HG03139 (cell line): Measurements from ENCODE around the gene E4F1.
A peak's percentile ranks its signal among the peaks of the same experiment; 100 is the strongest.

Source experiments
- ATAC-seq: cut with Tn5 transposase; IDR thresholded peaks from one replicate; pipeline ENCODE4 v1.9.1; 2021; ENCODE audit not compliant: unreplicated experiment

Gene E4F1, protein sequence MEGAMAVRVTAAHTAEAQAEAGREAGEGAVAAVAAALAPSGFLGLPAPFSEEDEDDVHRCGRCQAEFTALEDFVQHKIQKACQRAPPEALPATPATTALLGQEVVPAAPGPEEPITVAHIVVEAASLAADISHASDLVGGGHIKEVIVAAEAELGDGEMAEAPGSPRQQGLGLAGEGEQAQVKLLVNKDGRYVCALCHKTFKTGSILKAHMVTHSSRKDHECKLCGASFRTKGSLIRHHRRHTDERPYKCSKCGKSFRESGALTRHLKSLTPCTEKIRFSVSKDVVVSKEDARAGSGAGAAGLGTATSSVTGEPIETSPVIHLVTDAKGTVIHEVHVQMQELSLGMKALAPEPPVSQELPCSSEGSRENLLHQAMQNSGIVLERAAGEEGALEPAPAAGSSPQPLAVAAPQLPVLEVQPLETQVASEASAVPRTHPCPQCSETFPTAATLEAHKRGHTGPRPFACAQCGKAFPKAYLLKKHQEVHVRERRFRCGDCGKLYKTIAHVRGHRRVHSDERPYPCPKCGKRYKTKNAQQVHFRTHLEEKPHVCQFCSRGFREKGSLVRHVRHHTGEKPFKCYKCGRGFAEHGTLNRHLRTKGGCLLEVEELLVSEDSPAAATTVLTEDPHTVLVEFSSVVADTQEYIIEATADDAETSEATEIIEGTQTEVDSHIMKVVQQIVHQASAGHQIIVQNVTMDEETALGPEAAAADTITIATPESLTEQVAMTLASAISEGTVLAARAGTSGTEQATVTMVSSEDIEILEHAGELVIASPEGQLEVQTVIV

DNA sequence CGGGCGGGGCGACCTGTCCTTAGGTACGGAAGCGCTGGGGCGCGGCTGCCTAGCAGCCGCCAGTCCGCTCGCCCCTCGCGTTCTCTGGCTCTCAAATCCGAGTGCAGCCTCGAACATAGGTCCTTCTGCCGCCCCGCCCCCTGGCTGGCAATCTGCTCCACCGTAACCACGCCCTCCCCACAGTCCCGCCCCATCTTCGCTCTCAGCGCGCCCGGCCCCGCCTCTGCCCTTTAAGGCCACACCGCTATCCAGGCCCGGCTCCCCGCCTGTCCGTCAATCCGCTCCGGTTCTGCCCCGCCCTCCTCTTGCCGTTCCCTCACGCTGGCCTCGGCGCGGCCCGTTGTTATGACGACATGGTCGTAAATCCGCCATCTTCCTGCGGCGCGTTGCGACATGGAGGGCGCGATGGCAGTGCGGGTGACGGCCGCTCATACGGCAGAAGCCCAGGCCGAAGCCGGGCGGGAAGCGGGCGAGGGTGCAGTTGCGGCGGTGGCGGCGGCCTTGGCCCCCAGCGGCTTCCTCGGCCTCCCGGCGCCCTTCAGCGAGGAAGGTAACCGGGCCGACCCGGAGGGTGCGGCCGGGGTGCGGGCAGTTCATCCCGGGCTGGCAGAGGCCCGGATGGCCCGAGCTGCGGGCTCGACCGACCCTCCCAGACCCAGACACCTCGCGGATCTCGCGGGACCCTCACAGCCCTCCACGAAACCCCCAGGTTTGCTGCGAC lies at the start of gene E4F1:
Gene E4F1, plus strand, starts transcription at position 371 of the 721 bp plus-strand sequence. Its CDS starts 23 bp downstream, at position 394.
- ATAC-seq: peak; percentile 91

DNA sequence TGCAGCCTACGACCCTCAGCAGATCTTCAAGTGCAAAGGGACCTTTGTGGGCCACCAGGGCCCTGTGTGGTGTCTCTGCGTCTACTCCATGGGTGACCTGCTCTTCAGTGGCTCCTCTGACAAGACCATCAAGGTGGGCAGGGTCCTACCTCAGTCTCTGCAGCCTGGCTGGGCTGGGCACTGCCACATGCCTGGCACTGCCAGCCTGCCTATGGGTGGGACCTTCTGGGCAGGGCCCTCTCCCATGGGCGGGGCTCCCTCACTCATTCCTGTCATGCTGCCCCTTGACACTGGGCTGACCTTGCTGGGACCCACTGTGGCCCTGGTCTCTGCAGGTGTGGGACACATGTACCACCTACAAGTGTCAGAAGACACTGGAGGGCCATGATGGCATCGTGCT lies 49.5 kb upstream of the E4F1 start:
- ATAC-seq: no peak

DNA sequence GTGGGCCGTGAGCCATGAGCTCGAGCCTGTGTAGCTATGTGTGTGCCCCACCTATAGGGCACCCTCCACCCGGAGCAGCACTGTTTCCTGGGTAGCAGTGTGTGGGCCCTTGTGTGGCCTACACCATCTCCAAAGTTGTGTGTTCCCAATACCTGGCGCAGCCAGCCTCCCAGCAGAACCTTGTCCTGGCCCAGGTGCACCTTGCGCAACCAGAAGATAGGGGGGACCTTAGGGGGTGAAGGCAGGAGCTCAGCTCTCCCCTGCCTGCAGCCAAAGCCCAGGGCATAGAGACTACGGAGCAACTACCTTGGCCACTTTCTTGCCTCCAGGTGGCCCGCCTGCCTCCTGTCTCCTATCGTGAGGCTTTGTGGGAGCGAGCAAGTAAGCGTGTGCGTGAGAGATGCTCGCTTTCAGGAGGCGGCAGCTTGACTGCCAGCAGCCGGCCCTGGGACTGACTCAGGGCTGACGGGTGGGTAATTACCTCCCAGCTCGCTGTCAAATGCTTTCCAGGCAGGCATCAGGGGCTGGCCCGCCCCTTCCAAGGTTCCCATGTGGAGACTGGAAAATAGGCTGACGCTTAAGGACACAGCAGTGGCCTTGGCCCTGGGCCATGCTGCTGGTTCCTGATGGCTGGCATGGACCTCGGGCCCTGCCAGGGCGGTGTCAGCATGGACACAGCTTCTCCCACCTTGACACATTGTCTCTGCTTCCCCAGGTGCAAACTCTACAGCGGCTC lies 48.8 kb upstream of the E4F1 start:
- no peak for ATAC-seq

DNA sequence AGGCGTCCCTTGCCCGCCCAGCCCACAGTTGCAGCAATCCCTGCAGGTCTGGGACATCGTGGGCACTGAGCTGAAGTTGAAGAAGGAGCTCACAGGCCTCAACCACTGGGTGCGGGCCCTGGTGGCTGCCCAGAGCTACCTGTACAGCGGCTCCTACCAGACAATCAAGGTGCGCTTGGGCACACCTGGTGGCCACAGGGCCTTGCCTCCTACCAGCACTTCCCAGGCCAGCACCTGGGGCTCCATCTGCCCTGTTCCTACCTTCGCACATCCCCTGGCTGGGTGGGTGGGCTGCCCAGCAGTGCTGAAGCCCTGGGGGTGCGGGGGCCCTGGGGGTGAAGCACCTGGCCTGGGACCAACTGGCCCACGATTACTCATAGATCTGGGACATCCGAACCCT lies 47.9 kb upstream of the E4F1 start:
- no peak for ATAC-seq

DNA sequence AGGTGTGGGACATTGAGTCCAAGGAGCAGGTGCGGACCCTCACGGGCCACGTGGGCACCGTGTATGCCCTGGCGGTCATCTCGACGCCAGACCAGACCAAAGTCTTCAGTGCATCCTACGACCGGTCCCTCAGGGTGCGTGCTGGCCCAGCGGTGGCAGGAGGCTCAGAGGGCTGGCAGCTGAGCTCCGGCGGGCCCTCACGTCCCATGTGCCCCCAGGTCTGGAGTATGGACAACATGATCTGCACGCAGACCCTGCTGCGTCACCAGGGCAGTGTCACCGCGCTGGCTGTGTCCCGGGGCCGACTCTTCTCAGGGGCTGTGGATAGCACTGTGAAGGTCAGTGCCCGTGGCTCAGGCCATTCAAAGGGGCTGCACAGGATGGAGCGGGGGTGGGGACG lies 47.3 kb upstream of the E4F1 start:
- ATAC-seq: no peak

DNA sequence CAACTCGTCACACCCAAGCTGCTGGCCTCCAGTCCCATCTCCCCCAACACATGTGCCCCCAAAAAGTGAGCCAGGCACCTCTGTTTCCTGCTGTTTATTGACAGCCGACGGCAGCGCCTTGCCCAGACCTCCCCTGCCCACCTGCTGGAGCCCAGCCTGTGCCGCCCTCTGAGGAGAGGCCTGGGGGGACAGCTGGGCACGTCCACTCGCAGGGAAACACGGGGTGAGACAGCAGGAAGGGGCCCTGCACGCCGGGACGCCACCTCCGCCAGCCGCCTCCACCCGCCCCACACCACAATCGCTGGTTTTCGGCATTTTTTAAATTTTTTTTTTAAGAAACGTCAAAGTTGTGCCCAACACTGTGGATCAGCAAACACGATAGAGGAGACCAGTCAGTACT lies 46.3 kb upstream of the E4F1 start:
- no peak for ATAC-seq

DNA sequence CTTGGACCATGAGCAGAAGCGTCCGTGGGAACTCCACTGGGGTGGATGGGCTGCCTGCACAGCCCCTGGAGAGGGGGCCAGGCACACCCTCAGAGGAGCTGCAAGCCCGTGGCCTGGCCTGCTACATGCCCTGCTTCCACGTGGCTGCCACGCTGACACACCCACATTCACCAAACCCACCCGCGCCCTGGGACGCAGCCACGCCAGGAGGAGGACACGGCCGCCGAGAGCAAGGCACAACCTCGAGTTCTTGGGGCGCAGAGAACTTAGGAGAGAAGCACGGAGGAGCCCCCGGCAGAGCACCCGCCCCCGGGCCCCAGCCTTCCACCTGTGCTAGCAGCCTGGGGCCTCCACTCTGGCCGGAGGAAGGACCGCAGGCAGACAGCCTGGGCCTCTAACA lies 45.8 kb upstream of the E4F1 start:
- no peak for ATAC-seq

DNA sequence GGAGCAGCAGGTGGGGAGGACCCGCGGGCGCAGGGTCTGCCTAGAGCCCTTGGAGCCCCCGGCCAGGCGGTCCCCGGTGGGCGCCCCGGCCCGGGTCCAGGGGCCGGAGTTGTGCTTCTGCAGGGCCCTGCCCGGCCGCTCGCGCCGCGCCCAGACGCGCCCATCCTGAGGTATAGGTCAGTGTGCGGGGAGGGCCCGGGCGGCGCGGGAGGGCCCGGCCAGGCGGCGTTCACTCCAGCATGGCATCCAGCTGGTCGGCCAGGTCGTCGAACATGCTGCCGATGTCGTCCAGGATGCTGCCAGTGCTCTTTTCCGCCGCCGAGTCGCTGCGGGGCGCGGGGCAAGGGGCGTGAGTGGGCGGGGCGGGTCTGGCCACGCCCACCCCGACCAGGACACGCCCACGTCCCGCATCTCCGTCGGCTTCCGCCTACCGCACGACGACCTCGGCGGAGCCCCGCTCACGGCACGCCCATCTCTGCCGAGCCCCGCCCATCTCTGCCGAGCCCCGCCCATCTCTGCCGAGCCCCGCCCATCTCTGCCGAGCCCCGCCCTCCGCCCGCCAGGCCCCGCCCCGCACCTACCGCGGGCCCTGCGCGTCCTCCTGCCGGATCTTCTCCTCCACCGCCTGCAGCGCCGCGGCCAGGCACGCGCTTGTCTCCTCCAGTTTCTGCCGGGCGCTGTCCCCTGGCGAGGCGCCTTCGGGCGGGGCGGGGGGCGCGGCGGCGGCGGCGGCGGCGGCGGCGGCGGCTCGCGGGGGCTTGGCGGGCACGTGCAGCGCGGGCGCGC lies 44.9 kb upstream of the E4F1 start:
- no peak for ATAC-seq

DNA sequence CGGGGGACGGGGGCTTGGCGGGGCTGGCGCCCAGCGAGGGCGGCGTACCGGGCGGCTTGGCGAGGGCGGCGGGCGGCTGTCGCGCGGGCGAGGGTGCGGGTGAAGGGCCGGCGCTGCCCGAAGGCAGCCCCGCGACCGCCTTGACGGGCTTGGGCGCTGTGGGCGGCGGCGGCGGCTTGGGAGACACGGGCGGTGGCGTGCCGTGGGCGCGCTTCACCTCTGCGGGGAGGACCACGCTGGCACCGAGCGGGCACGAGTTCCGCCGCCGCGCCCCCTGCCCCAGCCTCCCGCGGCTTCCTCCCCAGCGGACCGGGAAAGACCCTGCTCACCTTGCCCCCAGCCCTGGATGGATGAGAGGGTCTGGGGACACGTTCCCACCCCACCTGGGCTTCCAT lies 44.3 kb upstream of the E4F1 start:
- no peak for ATAC-seq

DNA sequence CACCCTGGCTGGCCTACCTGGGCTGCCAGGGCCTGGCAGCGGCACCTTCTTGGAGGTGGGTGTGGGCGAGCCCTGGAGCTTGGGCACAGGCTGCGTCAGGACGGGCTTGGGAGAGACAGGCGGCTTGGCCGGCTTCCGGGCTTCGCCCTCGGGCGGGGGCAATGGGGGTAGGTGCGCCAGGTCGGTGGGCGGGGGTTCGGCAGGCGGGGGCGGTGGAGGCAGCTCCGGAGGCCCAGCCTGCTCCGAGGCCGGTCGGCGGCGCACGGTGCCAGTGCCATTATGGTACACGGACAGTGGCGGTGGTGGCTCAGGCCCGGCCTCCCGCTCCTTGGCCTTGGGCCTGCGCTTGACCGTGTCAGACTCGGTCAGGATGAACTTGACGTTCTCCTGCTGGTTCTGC lies 43.8 kb upstream of the E4F1 start:
- ATAC-seq: no peak

DNA sequence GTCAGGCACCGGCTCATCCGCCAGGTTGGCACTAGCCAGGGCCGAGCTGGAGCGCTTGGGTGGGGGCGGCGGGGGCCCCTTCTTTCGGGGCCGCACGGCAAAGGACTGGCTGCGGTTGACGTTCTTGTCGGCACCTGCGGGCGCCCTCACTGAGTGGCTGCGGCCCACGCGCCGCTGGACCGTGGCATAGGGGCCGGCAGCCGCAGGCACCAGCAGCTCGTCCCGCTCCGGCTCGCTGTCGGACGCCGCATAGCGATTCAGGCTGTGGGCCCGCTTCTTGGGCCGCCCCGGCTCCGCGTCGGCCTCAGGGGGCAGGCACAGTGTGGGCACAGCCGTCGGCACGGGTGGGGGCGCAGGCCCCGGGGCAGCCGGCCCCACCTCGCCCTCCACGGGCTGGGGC lies 42.9 kb upstream of the E4F1 start:
- ATAC-seq: no peak

DNA sequence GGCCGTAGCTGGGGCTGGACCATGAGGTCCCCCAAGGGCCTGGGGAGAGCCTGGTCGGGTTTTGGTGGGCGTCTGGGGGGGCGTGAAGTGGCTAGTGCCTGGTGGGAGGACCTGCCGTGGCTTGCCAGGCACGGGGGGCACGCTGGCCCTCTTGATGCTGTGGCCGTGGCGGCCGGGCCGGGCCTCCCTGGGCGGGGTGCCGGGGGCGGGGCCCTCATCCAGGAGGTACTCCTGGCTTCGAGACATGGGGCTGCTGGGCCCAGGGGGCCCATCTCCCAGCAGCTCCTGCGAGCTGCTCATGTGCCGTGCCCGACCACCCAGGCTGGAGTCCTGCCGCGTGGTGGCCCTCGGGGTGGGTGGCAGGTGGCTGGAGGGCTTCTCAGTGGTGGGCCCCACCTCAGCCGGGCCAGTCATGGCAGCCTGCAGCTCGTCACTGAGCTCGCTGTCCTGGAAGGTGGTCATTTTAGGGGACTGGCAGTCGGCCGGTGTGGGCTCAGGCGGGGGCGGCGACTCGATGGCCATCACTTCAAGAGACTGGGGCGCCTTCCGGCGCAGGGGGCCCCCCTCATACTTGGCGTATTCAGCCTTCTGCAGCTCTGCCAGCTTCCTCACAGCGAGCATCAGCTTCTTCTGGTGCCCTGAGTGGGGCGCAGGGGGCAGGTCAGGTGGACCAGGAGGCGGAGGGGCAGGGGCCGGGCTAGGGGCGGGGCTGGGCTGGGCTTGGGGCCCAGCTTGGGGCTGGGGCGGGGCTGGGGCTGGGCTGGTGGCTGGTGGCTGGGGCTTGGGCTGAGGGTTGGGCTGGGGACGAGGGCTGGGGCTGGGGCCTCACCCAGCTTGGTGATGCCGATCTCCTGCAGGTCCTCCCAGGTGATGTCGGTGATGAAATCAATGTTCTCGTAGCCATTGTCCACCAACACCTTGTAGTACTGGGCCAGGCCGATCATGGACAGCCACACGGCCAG lies 42.1 kb upstream of the E4F1 start:
- no peak for ATAC-seq

DNA sequence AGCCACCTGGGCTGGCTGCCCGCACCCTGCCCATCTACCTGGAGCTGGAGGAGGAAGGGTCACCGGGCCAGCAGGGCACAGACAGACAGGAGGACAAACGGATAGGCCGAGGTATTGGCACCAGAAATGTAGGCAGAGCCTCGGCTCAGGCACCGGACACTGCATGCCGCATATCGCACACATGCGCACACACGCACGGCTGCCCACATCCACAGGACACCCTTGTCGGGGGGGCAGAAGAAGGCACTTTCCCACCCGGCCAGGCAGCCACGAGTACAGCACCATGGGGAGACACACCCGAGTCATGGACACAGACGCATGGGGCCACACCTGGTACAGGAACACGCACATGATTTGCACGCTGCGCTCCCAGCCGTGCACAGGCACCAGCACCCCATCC lies 41.4 kb upstream of the E4F1 start:
- ATAC-seq: no peak

DNA sequence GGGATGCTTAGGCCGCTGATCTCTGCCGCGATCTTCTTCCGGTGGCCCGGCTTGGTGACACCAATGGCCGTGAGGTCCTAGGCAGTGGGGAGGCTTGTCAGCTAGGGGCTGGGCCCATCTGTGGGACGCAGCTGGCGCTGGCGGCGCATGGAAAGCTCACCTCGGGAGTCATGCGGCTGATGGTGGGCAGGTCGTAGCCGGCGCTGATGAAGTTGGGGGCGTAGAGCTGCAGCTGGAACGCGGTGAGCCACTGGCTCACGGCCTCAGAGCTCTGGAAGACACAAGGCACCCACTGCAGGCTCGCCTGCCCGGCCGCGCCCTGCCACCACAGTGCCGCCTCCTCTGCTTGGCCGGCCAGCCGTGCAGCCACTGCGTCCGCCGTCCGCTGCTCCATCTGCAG lies 39.7 kb upstream of the E4F1 start:
- ATAC-seq: no peak

DNA sequence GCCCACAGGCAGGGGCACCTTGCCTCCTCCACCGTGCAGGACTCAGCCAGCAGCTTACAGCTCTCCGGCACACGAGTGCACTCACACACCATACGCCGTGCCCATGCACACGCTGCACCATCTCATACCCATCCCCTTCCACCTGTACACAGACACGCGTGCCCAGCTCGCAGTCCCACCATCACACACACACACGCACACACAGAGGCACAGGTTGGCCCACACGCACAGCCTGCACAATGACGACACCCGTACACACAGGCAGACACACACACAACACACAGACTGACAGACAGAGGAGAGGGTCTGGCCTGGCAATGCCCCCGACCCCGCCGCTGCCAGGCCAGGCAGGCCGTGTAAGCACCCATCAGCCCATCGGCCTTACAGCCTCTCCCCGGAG lies 39.0 kb upstream of the E4F1 start:
- ATAC-seq: no peak

DNA sequence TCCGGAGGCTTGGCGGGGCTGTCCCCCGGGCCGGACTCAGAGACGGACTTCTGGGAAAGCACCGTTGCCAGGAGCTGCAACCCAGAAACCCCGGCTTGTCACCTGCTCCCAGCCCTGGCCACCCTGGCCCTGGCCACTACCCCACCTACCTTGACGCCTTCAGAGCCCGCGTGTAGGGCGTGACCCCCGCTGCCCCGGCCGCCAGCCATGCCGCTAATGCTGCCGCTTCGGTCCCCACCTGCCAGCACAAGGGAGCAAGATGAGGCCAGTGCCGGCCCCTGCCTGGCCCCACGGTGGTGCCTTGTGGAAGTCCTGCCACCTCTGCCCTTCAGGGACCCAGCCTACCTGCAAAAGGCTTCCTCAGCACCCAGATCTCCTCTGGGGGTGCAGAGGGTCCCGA lies 38.4 kb upstream of the E4F1 start:
- no peak for ATAC-seq

DNA sequence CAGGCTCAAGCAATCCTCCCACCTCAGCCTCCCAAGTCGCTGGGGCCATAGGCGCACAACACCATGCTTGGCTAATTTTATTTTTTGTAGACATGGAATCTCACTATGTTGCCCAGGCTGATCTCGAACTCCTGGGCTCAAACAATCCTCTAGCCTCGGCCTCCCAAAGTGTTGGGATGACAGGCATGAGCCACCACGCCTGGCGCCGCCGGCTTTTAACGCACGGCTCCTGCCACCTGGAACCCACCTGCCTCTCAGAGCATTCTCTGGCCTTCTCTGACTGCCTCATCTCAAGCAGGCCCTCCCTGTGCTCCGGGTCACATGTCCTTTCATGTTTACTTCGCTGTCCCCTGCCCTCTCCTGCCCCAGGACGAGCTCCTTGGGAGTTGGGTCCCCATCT lies 37.3 kb upstream of the E4F1 start:
- ATAC-seq: no peak

DNA sequence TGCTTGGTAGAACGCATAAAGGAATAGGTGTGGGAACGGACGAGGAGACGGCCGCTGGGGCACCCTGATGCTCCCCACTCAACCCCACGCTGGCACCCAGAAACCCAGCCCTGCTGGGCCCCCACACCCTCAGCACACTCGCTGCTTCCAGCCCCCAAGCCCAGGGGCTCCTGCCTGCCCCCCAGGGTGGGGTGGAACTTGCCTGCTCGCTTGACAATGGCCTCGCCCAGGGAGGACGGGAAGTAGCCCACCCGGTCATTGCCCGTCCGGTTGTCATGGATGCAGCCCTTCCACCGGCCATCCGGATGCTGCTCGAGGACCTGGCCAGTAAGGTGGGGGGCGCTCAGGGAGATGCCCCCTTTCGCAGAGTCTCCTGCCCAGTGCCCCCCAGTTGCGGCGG lies 36.9 kb upstream of the E4F1 start:
- no peak for ATAC-seq

DNA sequence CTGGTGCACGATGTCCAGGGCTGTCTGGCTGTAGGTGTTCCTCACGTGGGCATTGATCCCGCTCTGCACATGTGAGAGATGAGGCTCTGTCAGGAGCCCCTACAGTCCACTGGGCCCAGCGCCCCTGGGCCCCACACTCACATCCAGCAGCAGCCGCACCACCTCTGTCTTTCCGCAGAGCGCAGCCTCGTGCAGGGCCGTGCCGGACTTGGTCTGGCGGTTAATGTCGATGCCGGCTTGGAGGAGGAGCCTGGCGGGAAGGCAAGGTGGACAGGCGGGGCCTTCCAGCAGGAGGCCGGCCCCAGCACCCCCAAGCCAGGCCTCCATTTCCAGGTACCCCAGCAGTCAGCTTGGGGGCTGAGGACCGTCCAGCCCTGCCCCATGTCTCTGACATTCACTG lies 36.2 kb upstream of the E4F1 start:
- ATAC-seq: no peak
